Neural cell (in vitro differentiated cells): ENCODE results near the gene CADM1. TPM values are rescaled to one million over a fixed set of nuclear protein-coding genes. Genes with fewer than 3 reads are reported as not detected.
A peak's percentile ranks its signal among the peaks of the same experiment; 100 is the strongest.

Experiments
- H2AFZ ChIP-seq: fragments of 200-600, 300-800 bp; sonication (generic), shearing (Covaris generic); 2 replicates; pipeline ENCODE4 v1.6.0; 2014; ENCODE audit warnings: low read depth, mild to moderate bottlenecking, antibody characterized with exemption, low read length, moderate library complexity
- H3F3A ChIP-seq: fragments of 200-600 bp; shearing (Covaris generic); 2 replicates; pipeline ENCODE4 v1.6.1; 2016; ENCODE audit warnings: mild to moderate bottlenecking, moderate library complexity, mixed read lengths, antibody characterized with exemption, low read length; ENCODE audit not compliant: insufficient read depth, poor library complexity, severe bottlenecking
- H3K27ac ChIP-seq: fragments of 200-600, 300-800 bp; sonication (generic), shearing (Covaris generic); 2 replicates; pipeline ENCODE4 v1.5.1; 2014; ENCODE audit warnings: mild to moderate bottlenecking, low read length, moderate library complexity
- H3K27me3 ChIP-seq: fragments of 300-800, 200-600 bp; sonication (generic), shearing (Covaris generic); 2 replicates; pipeline ENCODE4 v1.6.0; 2014; ENCODE audit warnings: mild to moderate bottlenecking, low read depth, low read length, moderate library complexity; ENCODE audit not compliant: insufficient read depth
- H3K36me3 ChIP-seq: fragments of 300-800, 200-600 bp; sonication (generic), shearing (Covaris generic); 2 replicates; pipeline ENCODE4 v1.5.1; 2014; ENCODE audit warnings: mild to moderate bottlenecking, antibody characterized with exemption, low read length, moderate library complexity; ENCODE audit not compliant: insufficient read depth
- H3K4me2 ChIP-seq: fragments of 300-800, 200-600 bp; sonication (generic), shearing (Covaris generic); 2 replicates; pipeline ENCODE4 v1.6.0; 2014; ENCODE audit warnings: mild to moderate bottlenecking, low read length
- H3K4me3 ChIP-seq: fragments of 300-800, 200-600 bp; sonication (generic), shearing (Covaris generic); 2 replicates; pipeline ENCODE4 v1.5.1; 2014; ENCODE audit warnings: mild to moderate bottlenecking, low read length, moderate library complexity
- H3K79me2 ChIP-seq: fragments of 200-600 bp; shearing (Covaris generic); replicated peaks from 2 replicates; pipeline ENCODE4 v1.6.0; 2014; ENCODE audit warnings: mild to moderate bottlenecking, low read length, moderate library complexity; ENCODE audit not compliant: insufficient read depth
- H3K9ac ChIP-seq: fragments of 300-800, 200-600 bp; sonication (generic), shearing (Covaris generic); 2 replicates; pipeline ENCODE4 v1.6.1; 2016; ENCODE audit warnings: mild to moderate bottlenecking, low read length, mixed read lengths
- H3K9me2 ChIP-seq: fragments of 200-600 bp; shearing (Covaris generic); 2 replicates; pipeline ENCODE4 v1.6.1; 2016; ENCODE audit warnings: mild to moderate bottlenecking, low read length, mixed read lengths; ENCODE audit not compliant: insufficient read depth
- H3K9me3 ChIP-seq: fragments of 200-600, 300-800 bp; sonication (generic), shearing (Covaris generic); 2 replicates; pipeline ENCODE4 v1.6.1; 2016; ENCODE audit warnings: mild to moderate bottlenecking, mixed run types, low read length, moderate library complexity, mixed read lengths
- H4K20me1 ChIP-seq: fragments of 200-600 bp; shearing (Covaris generic); 2 replicates; pipeline ENCODE4 v1.6.1; 2016; ENCODE audit warnings: mild to moderate bottlenecking, mixed run types; ENCODE audit not compliant: insufficient read depth
- EP300 ChIP-seq: fragments of 450-650 bp; conservative IDR thresholded peaks from 2 replicates; pipeline ENCODE4 v1.6.1; 2014; ENCODE audit warnings: antibody characterized with exemption, mild to moderate bottlenecking, moderate library complexity; ENCODE audit not compliant: poor library complexity, severe bottlenecking
- MXI1 ChIP-seq: fragments of 450-650 bp; conservative IDR thresholded peaks from 2 replicates; pipeline ENCODE4 v1.6.1; 2014; ENCODE audit warnings: antibody characterized with exemption, mild to moderate bottlenecking; ENCODE audit not compliant: poor library complexity, severe bottlenecking
- POLR2AphosphoS5 ChIP-seq: IDR thresholded peaks from 2 replicates; pipeline ENCODE4 v1.6.1; 2012
- RAD21 ChIP-seq: fragments of 450-650 bp; conservative IDR thresholded peaks from 2 replicates; pipeline ENCODE4 v1.6.1; 2014; ENCODE audit warnings: antibody characterized with exemption, mild to moderate bottlenecking, moderate library complexity
- SMC3 ChIP-seq: fragments of 450-650 bp; conservative IDR thresholded peaks from 2 replicates; pipeline ENCODE4 v1.6.1; 2014; ENCODE audit warnings: antibody characterized with exemption, mild to moderate bottlenecking, moderate library complexity; ENCODE audit not compliant: poor library complexity
- TAF1 ChIP-seq: IDR thresholded peaks from 2 replicates; pipeline ENCODE4 v1.6.1; 2012; ENCODE audit warnings: low read depth
- polyA plus RNA-seq: library from polyadenylated mRNA; depleted of rRNA; stranded (reverse); fragments of >200 nt; gene quantifications from 2 replicates; pipeline ENCODE4 v1.2.3, GENCODE V29; 2014
- TF ChIP-seq, protein P1 (sequence below): fragments of 450-650 bp; IDR thresholded peaks from 2 replicates; pipeline ENCODE4 v1.5.1; 2014; ENCODE audit warnings: antibody characterized with exemption, mild to moderate bottlenecking, moderate library complexity; ENCODE audit not compliant: poor library complexity, severe bottlenecking

The CADM1 gene
- polyA plus RNA-seq, 1 donor from 2014 or later: 92.1 TPM

DNA sequence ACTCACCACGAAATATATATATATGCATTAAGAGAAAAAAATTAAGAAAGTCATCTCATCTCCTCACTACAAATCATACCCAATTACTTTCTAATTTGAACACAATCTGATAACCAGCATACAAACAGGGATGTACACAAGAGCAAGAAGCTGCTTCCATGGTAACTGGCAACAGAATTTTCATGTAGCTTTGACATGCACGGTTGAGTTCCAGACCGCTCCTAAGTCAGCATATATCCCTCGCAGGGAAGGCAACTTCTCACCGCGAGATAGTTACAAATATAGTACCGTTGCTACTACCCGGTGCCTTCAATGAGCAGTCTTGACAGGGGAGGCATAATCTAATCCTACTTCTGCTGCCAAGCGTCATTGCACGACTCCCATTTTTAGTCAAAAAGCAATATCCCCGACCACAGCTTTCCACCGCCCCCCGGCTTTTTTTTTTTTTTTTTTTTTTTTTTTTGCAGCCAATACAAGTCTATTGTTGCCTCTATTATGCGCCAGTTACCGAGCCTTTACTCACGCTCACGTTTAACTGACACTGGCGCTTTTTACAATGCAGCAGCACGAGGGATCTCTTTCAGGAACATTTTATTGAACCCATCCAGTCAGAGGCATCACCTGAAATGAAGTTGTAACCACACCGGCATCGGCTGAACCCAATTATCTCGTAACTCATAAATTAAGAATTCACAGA, 2.2 kb downstream of the CADM1 start:
- H3K9me3 ChIP-seq: no peaks in the 10 kb centered on the region
- no peaks in the 10 kb centered on the region for H3K27me3 ChIP-seq
- H3F3A ChIP-seq: no peaks in the 10 kb centered on the region
- H3K79me2 ChIP-seq: peaks cover 67% of the 10 kb centered on the region
- peak overlapping the region; percentile 85 for H3K9ac ChIP-seq
- H3K27ac ChIP-seq: peak overlapping the region; percentile 79
- H3K9me2 ChIP-seq: no peaks in the 10 kb centered on the region
- peak; percentile 39 for TF ChIP-seq RAD21
- TF ChIP-seq MXI1: peak; percentile 30
- peak; percentile 10 for TF ChIP-seq EP300
- TF ChIP-seq SMC3: peak; percentile 45
- TF ChIP-seq, protein P1, sequence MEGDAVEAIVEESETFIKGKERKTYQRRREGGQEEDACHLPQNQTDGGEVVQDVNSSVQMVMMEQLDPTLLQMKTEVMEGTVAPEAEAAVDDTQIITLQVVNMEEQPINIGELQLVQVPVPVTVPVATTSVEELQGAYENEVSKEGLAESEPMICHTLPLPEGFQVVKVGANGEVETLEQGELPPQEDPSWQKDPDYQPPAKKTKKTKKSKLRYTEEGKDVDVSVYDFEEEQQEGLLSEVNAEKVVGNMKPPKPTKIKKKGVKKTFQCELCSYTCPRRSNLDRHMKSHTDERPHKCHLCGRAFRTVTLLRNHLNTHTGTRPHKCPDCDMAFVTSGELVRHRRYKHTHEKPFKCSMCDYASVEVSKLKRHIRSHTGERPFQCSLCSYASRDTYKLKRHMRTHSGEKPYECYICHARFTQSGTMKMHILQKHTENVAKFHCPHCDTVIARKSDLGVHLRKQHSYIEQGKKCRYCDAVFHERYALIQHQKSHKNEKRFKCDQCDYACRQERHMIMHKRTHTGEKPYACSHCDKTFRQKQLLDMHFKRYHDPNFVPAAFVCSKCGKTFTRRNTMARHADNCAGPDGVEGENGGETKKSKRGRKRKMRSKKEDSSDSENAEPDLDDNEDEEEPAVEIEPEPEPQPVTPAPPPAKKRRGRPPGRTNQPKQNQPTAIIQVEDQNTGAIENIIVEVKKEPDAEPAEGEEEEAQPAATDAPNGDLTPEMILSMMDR: no peak
- H4K20me1 ChIP-seq: no peaks in the 10 kb centered on the region
- peak overlapping the region; percentile 80 for H3K4me3 ChIP-seq
- no peak overlapping the region for H2AFZ ChIP-seq
- no peaks in the 10 kb centered on the region for H3K36me3 ChIP-seq
- H3K4me2 ChIP-seq: peak overlapping the region; percentile 82

DNA sequence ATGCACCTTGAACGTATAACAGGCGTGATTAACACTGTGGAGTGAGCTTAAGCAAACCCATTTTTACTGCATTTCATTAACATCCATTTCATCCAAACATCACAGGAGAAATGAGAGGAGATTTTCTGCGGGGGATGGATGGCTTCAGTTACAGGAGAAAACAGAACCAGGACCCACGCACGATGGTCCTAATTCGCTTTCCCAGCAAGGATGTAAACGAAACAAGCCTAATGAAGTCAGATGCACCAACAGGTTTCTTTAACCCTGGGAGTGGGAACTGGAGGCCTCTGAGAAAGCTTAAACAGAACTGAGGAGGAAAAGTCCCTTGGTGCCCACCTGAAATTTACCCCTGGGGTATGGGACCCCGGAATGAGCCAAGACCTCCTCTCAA, 2.7 kb downstream of the CADM1 start:
- Histone ChIP-seq H3K9ac (peak overlapping the region; percentile 85), H3K27me3 (no peaks in the 10 kb centered on the region), H3K9me2 (no peaks in the 10 kb centered on the region), H3K4me3 (peak overlapping the region; percentile 80), H3F3A (no peaks in the 10 kb centered on the region), H3K79me2 (peaks cover 71% of the 10 kb centered on the region), H3K27ac (peak overlapping the region; percentile 79), H3K36me3 (no peaks in the 10 kb centered on the region), H3K9me3 (no peaks in the 10 kb centered on the region), H2AFZ (no peak overlapping the region), H4K20me1 (no peaks in the 10 kb centered on the region), H3K4me2 (peak overlapping the region; percentile 82)
- TF ChIP-seq TAF1 (no peak), POLR2AphosphoS5 (peak; percentile 5)

DNA sequence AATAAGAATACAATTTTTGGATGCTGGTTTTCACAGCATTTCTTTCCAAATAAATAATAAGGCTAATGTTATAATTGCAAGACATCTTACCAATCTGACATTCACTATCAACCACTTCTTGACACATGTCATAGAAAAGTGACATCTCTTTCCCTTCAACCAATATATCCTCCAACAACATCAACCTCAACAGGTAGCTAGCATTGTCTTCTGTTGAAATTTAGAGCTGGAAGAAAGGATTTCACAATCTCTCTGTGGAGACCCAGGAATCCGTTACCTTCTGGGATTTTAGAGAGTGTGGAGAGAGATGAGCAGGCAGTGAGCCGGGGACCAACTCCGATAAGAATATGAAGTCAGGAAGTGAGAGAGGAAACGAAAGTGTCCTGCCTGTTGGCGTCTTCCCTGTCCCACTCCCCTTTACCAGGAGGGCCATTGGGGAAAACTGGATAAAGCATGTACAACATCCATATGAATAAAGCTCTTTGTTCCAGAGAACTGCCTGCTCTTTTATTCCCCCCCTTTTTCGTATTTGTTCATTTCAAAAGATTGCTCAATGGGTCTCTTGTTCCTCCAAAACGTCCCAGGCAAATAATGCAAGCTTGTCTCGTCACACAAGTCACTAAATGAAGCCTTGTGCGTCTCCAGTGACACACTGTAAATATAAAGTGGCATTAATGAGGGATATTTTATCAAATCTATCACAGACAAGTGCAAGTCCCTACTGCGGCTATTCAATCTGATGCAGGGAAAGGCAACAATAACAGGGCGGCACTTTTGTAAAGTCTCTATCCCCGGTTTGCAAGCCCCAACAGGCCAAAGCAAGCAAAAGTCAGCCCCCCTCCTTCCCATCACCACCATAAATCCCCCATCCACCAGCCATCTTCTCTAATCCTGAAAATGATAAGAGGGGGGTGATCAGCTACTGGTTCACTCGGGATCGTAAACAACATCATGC, 3.4 kb downstream of the CADM1 start:
- peak overlapping the region; percentile 79 for H3K27ac ChIP-seq
- no peaks in the 10 kb centered on the region for H3F3A ChIP-seq
- H3K4me3 ChIP-seq: peak overlapping the region; percentile 80
- H3K9me2 ChIP-seq: no peaks in the 10 kb centered on the region
- H4K20me1 ChIP-seq: no peaks in the 10 kb centered on the region
- no peaks in the 10 kb centered on the region for H3K9me3 ChIP-seq
- no peaks in the 10 kb centered on the region for H3K36me3 ChIP-seq
- TF ChIP-seq EP300: peak; percentile 56
- TF ChIP-seq POLR2AphosphoS5: peak; percentile 25
- no peak for TF ChIP-seq SMC3
- H3K9ac ChIP-seq: peak overlapping the region; percentile 85
- no peaks in the 10 kb centered on the region for H3K27me3 ChIP-seq
- no peak overlapping the region for H2AFZ ChIP-seq
- H3K79me2 ChIP-seq: peaks cover 75% of the 10 kb centered on the region
- H3K4me2 ChIP-seq: peak overlapping the region; percentile 82
